Measurements from ENCODE around the gene RAPGEF3.
A peak's percentile ranks its signal among the peaks of the same experiment; 100 is the strongest.

Gene RAPGEF3

GRCh38 chr12:47686645-47687240, 71.9 kb downstream of the RAPGEF3 start:
- DNase-seq (ENCODE audit: low spot score), result peak; percentile 11

Measured in CD4-positive, alpha-beta T cell treated with Interleukin-2 at 100 ng/mL for 4 hours (primary cell).